GM12874 (cell line): Measurements from ENCODE around the gene LDLRAD1.

Source experiments
- TF ChIP-seq, protein P1 (sequence below): IDR thresholded peaks from 2 replicates; pipeline ENCODE4 v1.5.1; 2011; ENCODE audit warnings: low read depth, mild to moderate bottlenecking, control low read depth, low read length, moderate library complexity; ENCODE audit not compliant: insufficient read depth

Gene LDLRAD1

DNA sequence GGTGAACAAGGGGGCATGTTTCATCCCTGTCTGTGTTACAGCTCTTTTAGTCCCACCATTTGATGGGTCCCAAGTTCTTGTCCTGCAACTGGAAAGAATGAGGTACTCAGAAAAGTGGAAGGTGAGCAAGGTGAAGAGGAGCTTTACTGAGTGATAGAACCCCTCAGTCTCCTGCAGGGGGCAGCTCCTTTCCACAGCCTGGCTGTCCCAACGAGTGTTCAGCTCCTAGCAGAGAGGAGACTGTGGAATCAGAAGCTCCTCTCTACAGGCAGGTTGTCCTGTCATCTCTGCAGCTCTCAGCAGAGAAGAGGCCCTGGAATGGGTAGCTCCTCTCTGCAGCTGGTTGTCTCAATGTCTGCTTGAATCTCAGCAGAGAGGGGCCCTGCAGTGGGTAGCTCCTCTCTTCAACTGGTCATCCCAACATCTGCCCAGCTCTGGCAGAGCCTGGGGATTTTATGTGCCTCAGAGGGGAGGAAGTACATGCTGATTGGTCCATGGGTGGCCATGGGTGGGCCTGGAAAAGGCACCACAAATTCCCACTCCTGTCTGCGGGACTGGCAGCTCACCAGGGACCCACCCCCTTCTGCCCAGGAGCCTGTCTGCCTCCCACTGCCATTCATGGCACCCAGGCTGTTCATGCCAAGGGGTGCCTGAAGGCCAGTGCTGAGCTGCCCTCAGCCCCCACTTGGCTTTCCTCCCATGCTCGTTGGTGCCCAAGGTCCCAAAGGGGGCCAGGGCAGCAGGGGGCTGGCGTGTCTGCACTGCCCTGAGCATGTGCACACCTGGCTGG lies 25.7 kb downstream of the LDLRAD1 start:
- TF ChIP-seq, protein P1, sequence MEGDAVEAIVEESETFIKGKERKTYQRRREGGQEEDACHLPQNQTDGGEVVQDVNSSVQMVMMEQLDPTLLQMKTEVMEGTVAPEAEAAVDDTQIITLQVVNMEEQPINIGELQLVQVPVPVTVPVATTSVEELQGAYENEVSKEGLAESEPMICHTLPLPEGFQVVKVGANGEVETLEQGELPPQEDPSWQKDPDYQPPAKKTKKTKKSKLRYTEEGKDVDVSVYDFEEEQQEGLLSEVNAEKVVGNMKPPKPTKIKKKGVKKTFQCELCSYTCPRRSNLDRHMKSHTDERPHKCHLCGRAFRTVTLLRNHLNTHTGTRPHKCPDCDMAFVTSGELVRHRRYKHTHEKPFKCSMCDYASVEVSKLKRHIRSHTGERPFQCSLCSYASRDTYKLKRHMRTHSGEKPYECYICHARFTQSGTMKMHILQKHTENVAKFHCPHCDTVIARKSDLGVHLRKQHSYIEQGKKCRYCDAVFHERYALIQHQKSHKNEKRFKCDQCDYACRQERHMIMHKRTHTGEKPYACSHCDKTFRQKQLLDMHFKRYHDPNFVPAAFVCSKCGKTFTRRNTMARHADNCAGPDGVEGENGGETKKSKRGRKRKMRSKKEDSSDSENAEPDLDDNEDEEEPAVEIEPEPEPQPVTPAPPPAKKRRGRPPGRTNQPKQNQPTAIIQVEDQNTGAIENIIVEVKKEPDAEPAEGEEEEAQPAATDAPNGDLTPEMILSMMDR, result no peak

DNA sequence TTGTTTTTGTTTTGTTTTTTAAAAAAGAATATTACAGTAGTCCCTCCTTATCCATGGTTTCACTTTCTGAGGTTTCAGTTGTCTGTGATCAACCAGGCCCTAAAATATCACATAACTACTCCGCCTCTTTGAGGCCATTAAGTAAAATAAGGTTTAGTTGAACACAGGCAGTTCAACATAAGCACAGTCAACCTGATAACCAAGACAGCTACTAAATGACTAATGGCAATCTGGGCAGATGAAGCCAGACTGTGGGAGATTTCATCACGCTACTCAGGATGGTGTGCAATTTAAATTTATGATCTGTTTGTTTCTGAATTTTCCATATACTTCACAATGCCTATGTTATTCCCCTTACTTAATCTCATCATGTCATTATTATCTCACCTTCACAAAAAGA lies 30.1 kb downstream of the LDLRAD1 start:
- TF ChIP-seq, protein P1, result no peak

DNA sequence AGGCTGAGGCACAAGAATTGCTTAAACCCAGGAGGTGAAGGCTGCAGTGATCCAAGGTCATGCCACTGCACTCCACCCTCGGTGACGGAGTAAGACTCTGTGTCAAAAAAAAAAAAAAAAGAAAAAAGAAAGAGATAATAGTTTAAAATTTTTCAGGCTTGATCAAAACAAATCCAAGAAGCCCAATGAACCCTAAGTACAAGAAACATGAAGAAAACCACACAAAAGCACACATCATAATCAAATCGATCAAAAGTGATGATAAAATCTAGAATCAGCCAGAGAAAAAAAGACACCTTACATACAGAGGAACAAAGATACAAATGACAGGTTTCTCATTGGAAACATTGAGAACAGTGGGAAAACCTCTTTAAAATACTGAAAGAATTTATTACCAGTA lies 31.5 kb downstream of the LDLRAD1 start:
- TF ChIP-seq, protein P1, result no peak

DNA sequence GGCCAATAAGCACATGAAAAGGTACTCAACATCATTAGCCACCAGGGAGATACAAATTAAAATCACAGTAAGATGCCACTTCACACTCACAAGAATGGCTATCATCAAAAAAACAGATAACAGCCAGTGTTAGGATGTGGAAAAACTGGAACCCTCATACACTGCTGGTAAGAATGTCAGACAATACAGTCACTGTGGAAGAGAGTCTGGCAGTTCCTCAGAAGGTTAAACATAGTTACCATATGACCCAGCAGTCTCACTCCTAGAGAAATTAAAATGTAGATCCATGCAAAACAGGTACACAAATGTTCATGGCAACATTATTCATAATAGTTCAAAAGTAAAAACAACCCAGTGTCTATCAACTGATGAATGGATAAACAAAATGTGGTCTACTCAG lies 33.3 kb downstream of the LDLRAD1 start:
- TF ChIP-seq, protein P1, result no peak

DNA sequence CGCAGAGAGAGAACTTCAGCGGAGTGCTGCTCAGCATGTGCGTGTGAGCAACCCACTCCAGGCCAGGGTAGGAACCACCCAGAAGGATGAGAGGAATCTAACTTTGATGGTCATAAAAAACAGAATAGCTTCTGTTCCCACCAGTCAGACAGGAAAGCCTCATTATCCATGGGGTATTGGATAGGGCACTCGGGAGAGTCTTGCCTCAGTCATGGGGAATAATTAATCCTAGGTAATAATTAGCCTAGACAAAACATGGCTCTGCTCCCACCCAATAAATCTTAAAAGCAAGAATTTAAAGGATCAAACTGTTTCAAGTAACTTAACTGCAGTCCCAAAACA lies 35.3 kb downstream of the LDLRAD1 start:
- TF ChIP-seq, protein P1, result no peak

DNA sequence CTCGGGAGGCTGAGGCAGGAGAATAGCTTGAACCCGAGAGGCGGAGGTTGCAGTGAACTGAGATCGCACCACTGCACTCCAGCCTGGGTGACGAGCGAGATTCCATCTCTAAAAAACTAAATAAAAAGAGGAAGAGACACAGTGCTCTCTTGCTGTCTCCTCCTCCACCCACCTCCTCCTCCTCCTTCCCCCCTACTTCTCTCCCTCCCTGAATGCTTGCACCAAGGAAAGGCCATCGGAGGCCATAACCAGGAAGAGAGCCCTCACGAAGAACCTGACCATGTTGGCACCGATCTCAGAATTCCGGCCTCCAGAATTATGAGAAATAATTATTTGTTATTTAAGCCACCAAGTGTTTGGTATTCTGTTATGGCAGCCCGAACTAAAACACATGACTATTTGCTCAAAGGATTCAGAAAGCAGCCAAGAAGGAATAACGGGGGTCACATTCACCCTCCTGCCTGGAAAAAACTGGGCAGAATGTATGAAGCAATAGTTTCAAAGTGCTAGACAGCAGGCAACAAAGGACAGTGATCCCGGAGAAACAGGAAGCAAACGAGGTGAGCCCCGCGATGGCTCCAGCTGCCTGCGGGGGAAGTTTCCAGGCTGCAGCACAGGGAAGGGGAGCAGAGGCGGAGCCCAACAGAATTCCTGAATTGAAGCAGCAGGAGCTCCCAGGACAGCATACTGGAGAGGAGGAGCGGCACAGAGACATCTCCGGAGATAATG lies 35.8 kb downstream of the LDLRAD1 start:
- TF ChIP-seq, protein P1, result no peak

DNA sequence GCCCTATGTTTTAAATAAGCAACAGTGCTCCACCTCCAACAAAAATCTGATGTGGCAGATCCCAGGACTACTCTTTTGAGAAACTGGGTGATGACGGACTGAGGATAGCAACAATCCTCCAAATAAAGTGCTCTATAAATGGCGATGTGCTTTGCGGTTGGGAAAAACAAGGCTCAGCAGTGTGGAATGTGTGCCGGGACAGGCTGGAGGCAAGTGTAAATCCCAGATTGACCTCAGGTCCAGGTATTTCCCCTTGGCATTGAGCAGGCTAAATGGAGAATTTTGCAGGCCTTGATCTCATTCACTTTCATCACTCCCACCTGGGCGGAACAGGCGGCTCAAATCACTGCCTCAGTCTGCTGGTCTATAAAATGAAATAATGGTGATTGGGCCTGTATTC lies 36.8 kb downstream of the LDLRAD1 start:
- TF ChIP-seq, protein P1, result no peak
